Effector memory CD4-positive, alpha-beta T cell (primary cell): ENCODE data around the gene MSI2.

ENCODE experiments used
- DNase-seq, 3 donors: peaks; one replicate each; pipeline ENCODE4 v3.0.0-alpha.2; 2020
- H3K27ac ChIP-seq: 2 replicates; pipeline ENCODE4 v1.7.0; 2013; ENCODE audit warnings: mild to moderate bottlenecking, low read length, moderate library complexity; ENCODE audit not compliant: insufficient read depth, poor library complexity, severe bottlenecking
- H3K27me3 ChIP-seq: replicated peaks from 2 replicates; pipeline ENCODE4 v1.7.0; 2013; ENCODE audit warnings: mild to moderate bottlenecking, low read length; ENCODE audit not compliant: insufficient read depth, control insufficient read depth, poor library complexity, severe bottlenecking
- H3K36me3 ChIP-seq: 2 replicates; pipeline ENCODE4 v1.7.0; 2013; ENCODE audit warnings: mild to moderate bottlenecking, low read length, moderate library complexity; ENCODE audit not compliant: control insufficient read depth, insufficient read depth
- H3K4me1 ChIP-seq: 2 replicates; pipeline ENCODE4 v1.7.0; 2013; ENCODE audit warnings: low read length, mild to moderate bottlenecking; ENCODE audit not compliant: control insufficient read depth, insufficient read depth, poor library complexity, severe bottlenecking
- H3K4me3 ChIP-seq: 2 replicates; pipeline ENCODE4 v1.7.0; 2013; ENCODE audit warnings: low read length, low read depth, mild to moderate bottlenecking; ENCODE audit not compliant: insufficient read depth, poor library complexity, severe bottlenecking
- H3K9me3 ChIP-seq: 2 replicates; pipeline ENCODE4 v1.7.0; 2013; ENCODE audit warnings: mild to moderate bottlenecking, low read length, moderate library complexity; ENCODE audit not compliant: control insufficient read depth

Gene MSI2

DNA sequence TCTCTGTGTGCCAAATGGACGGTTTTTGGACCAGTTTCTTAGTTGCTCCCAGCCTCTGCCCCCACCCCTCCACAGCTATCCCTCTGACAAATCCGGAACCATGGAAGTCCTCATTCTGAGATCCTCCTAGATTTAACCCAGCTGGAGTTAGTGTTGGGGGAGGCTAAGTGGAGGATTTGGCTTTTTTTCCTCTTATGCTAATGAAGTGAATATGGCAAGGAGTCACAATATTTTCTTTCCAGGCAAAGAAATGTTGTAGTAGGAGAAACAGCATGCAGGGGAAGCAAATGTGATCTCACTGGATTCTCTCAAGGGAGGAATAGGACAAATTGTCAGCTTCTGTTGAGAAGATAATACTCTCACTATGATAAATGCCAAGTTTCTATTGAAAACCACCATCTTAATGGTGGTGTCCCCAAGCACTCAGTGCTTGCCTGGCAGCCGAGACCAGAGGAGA lies 159.5 kb downstream of the MSI2 start:
- Histone ChIP-seq H3K4me1 (no peaks in the 10 kb centered on the region), H3K4me3 (no peak overlapping the region), H3K27me3 (no peaks in the 10 kb centered on the region), H3K36me3 (no peaks in the 10 kb centered on the region), H3K9me3 (no peaks in the 10 kb centered on the region), H3K27ac (no peak overlapping the region)
- DNase-seq: no peak

DNA sequence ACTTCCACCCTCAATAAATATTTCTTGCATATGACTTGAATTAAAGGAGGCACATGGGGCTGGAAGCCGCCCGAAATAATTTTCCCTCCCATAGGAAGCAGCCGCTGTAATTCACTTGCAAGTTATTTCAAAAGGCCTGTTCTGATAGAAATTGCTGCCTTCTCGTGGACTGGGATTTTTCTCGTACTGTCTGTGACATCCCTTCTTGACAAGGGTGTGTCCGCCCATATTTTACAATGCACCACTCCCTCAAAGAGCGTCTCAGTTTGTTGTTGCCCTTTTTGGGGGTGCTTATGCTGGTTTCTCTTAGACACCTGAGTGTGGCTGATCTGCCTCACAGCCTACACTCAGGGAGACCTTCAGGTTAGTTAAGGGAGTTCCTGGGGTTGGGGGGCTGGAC lies 160.0 kb downstream of the MSI2 start:
- Histone ChIP-seq H3K9me3 (no peaks in the 10 kb centered on the region), H3K27ac (no peak overlapping the region), H3K4me3 (no peak overlapping the region), H3K4me1 (no peaks in the 10 kb centered on the region), H3K27me3 (no peaks in the 10 kb centered on the region), H3K36me3 (no peaks in the 10 kb centered on the region)
- no peak for DNase-seq

DNA sequence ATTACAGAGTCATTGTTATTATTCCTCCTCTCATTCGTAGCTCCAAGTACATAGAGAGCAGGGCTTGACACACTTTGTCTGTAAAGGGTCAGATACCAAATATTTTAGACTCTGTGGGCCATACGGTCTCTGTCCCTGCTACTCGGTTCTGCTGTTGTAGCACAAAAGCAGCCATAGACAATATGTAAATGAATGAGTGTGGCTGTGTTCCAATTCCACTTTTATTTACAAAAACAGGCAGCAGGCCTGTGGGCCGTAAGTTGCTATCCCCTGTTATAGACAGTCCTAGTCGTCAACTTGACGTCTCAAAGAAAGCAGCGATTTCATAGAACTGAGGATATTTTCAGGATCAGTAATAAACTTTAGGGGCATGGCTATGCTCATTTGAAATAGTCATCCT lies 161.6 kb downstream of the MSI2 start:
- Histone ChIP-seq H3K4me1 (no peaks in the 10 kb centered on the region), H3K27ac (no peak overlapping the region), H3K4me3 (no peak overlapping the region), H3K27me3 (no peaks in the 10 kb centered on the region), H3K36me3 (no peaks in the 10 kb centered on the region), H3K9me3 (no peaks in the 10 kb centered on the region)
- no peak for DNase-seq

DNA sequence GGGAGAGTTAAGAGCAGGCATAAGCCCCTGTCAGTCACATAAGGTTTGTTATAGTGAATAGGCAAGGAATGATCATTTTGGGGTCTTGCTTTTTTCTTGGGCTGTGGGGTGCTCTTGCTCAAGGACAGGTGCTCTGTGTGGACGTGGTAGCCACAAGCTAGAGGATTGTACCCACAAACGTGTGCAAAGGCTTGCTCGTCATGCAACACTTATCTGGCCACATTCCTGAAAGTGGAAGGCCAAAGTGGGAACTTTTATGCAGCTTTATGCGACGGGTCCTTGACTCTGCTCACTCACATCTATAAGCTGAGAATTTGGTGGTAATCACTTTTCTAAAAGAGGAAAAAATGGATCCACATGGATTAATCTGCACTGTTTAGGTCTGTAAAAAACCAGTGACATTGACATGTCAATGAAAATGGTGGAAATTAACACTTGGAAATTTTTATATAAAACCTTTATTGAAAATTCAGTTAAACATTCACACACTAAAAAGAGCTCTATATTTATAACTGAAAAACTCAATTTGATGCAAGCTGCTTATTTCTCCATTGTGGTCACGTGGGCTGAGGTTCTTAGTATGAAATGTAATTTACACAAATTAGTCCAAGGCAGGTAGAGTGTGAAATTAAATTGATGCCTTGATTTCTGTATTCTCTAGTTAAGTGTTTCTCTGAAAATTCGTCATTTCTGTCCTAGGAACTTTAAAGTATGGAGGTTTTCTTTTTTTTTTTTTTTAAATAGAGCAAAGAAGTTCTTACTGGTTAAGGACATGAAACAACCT lies 162.3 kb downstream of the MSI2 start:
- H3K4me3 ChIP-seq: no peak overlapping the region
- DNase-seq: no peak
- H3K36me3 ChIP-seq: no peaks in the 10 kb centered on the region
- H3K27me3 ChIP-seq: no peaks in the 10 kb centered on the region
- no peaks in the 10 kb centered on the region for H3K4me1 ChIP-seq
- no peaks in the 10 kb centered on the region for H3K9me3 ChIP-seq
- H3K27ac ChIP-seq: no peak overlapping the region

DNA sequence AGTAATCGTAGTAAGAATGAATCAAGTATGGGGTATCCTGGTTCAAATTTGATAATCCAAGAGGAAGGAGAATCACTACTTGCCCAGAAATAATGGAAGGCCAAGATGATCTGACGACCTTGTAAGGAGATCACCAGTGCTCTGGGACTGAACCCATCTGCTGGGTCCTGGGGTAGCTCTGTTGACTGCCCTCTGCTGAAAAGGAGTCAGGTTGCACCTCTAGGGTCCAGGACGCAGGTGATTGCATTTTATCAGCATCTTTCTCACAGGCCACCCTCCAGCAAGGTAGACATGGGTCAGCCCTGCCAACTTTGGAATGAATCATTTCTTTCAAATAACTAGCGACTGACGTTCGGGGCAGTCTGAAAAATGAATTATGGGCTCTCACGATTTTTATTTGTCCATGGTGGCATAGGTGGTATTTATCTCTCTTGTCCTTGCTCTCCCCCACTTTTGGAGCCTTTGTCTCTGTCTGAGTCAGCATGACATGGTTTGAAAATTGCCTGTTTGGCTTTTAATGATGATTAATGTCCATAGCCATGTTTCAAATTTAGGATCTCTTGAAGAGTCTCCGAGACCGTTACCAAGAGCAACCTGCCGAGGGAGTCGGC lies 163.7 kb downstream of the MSI2 start:
- Histone ChIP-seq H3K27ac (no peak overlapping the region), H3K4me1 (peaks cover 4% of the 10 kb centered on the region), H3K4me3 (no peak overlapping the region), H3K27me3 (no peaks in the 10 kb centered on the region), H3K9me3 (no peaks in the 10 kb centered on the region), H3K36me3 (no peaks in the 10 kb centered on the region)
- DNase-seq: no peak

DNA sequence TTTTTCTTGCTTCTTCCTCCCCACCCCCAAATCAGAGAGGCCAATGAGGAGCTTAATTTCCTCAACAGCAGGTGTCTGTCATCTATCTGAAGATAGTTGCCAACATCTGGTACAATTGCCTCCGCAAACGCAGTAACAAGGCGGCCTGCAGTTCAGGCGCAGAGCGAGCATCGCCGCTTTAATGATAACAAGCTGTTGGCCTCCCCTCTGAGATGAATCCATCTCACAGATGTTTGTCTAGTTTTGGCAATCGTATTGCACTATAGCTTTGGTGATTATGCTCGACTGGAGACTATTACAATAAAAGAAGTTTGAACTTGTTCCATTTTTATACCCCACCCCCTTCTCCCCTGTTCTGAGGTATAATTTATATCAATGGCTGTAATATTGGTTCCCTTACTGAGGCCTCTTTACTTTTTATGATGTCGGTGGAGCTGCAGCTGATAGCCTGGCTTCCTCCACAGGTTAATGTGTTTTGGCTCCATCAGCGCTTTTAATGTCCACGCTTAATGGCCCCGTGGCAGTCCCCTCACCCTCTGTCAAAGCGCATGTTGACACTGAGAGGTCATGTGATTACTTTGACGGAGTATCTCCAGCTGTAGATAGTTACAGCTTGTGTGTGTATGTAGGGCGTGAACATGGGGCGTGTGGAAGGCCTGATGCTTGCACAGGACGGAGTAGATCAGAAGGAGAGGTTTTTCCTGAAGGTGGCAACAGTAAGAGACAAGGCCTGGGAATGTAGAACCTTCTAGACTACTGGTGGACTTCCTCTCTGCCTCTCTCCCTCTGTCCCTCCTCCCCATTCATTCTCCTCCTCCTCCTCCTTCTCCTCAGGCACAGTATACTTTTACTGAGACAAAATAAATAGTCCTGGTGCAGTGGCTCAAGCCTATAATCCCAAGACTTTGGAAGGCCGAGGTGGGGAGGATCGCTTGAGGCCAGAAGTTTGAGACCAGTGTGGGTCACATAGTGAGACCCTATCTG lies 164.7 kb downstream of the MSI2 start:
- Histone ChIP-seq H3K27ac (no peak overlapping the region), H3K27me3 (no peaks in the 10 kb centered on the region), H3K4me3 (no peak overlapping the region), H3K9me3 (no peaks in the 10 kb centered on the region), H3K36me3 (no peaks in the 10 kb centered on the region), H3K4me1 (peaks cover 4% of the 10 kb centered on the region)
- no peak for DNase-seq

DNA sequence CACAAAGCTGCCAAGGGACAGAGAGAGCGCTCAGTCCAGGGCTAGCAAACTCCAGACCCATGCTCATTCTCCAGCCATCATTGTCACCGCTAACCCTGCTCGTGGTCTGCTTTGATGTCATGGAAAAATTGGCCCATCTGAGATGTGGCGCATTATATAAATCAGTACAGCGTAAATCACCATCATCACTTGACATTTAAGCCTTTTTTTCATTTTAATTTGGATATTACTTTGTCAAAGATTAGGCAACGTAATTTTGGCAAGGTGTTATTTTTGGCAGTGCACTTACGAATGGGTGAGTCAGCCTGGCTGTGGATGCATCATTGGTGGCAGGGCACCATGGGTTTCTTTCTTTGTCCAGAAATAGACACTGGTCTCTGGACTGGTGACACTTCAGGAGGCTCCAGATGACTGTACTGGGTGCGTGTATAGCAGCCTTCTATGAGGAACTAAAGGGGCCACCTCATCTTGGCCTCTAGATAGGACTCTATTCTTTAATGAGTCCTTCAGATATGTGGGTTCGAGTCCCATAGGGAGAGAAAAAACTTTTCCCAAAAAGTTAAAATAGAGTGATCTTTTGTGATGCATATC lies 166.3 kb downstream of the MSI2 start:
- DNase-seq: no peak
- H3K36me3 ChIP-seq: no peaks in the 10 kb centered on the region
- no peak overlapping the region for H3K27ac ChIP-seq
- H3K4me1 ChIP-seq: peaks cover 4% of the 10 kb centered on the region
- no peak overlapping the region for H3K4me3 ChIP-seq
- no peaks in the 10 kb centered on the region for H3K27me3 ChIP-seq
- no peaks in the 10 kb centered on the region for H3K9me3 ChIP-seq

DNA sequence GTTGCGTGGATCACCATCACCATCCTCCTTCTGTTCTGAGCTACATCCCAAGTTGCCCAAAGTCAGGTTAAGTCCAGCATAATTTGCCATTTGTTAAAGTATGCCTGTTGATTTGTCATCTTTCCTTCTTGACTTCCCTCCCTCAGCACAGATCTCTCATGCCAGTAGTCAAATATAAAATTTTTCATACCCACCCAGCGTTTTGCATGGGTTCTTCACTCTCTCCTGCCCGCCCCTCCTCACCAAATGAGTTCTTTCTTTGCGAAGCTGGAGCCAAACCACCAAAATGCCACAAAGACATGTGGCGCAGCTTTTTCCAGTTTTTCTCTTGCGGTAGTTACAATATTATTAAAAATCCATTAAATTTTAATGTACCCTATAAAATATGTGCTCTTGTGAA lies 167.2 kb downstream of the MSI2 start:
- Histone ChIP-seq H3K9me3 (no peaks in the 10 kb centered on the region), H3K4me1 (peaks cover 4% of the 10 kb centered on the region), H3K27ac (no peak overlapping the region), H3K4me3 (no peak overlapping the region), H3K27me3 (no peaks in the 10 kb centered on the region), H3K36me3 (no peaks in the 10 kb centered on the region)
- no peak for DNase-seq

DNA sequence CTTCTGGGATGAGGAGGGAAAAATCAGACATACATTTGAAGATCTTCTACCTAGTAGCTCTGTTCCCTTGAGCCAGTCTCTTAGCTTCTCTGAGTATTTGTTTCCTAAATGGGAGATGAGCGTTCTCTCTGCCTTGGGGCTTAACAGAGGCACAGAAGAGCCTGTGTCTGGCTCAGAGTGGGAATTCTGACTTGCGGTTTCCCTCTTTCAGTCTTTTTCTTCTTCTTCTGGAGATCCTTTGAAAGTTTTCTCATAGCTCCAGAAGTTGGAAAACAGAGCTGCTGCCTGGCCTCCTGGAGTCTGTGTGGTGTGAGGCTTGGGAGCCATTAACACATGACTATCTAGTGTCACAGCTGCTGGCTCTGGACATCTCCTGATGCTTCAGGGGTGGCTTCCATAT lies 167.9 kb downstream of the MSI2 start:
- Histone ChIP-seq H3K27me3 (no peaks in the 10 kb centered on the region), H3K27ac (no peak overlapping the region), H3K4me3 (no peak overlapping the region), H3K36me3 (no peaks in the 10 kb centered on the region), H3K4me1 (peaks cover 4% of the 10 kb centered on the region), H3K9me3 (no peaks in the 10 kb centered on the region)
- no peak for DNase-seq
